GM23338 (cell line): ENCODE data around the gene AFF3. TPM values are rescaled to one million over a fixed set of nuclear protein-coding genes. Genes with fewer than 3 reads are reported as not detected.

Source experiments
- ATAC-seq: fragments of 200-7000 bp; cut with Tn5 transposase; 3 replicates; pipeline ENCODE4 v1.9.1; 2020
- DNase-seq: peaks from one replicate; pipeline ENCODE4 v3.0.0-alpha.2; 2015; ENCODE audit warnings: low spot score
- H2AFZ ChIP-seq: fragments of 200-600 bp; sonication (generic); 2 replicates; pipeline ENCODE4 v1.8.0; 2016; ENCODE audit warnings: antibody characterized with exemption, mild to moderate bottlenecking, moderate library complexity
- H3F3A ChIP-seq: fragments of 200-600 bp; sonication (generic); replicated peaks from 2 replicates; pipeline ENCODE4 v1.8.0; 2017; ENCODE audit warnings: antibody characterized with exemption, mixed run types, low read depth
- H3K27ac ChIP-seq: fragments of 200-600 bp; sonication (generic); 2 replicates; pipeline ENCODE4 v1.6.1; 2016; ENCODE audit warnings: low read depth
- H3K27me3 ChIP-seq: fragments of 200-600 bp; sonication (generic); 2 replicates; pipeline ENCODE4 v1.8.0; 2016; ENCODE audit warnings: mild to moderate bottlenecking, mixed run types, moderate library complexity; ENCODE audit not compliant: insufficient read depth
- H3K36me3 ChIP-seq: fragments of 200-600 bp; sonication (generic); 2 replicates; pipeline ENCODE4 v1.8.0; 2016; ENCODE audit warnings: mild to moderate bottlenecking; ENCODE audit not compliant: insufficient read depth
- H3K4me1 ChIP-seq: fragments of 200-600 bp; sonication (generic); 2 replicates; pipeline ENCODE4 v1.8.0; 2016; ENCODE audit warnings: mild to moderate bottlenecking, moderate library complexity; ENCODE audit not compliant: insufficient read depth
- H3K4me2 ChIP-seq: fragments of 200-600 bp; sonication (generic); 2 replicates; pipeline ENCODE4 v1.7.1; 2017; ENCODE audit warnings: mixed run types
- H3K4me3 ChIP-seq: fragments of 200-600 bp; sonication (generic); 2 replicates; pipeline ENCODE4 v1.6.1; 2016; ENCODE audit warnings: mixed run types
- H3K79me2 ChIP-seq: fragments of 200-600 bp; sonication (generic); replicated peaks from 2 replicates; pipeline ENCODE4 v1.8.0; 2017; ENCODE audit warnings: mild to moderate bottlenecking; ENCODE audit not compliant: insufficient read depth
- H3K9me2 ChIP-seq: fragments of 200-600 bp; sonication (generic); 2 replicates; pipeline ENCODE4 v1.8.0; 2017; ENCODE audit not compliant: insufficient read depth
- H4K20me1 ChIP-seq: fragments of 200-600 bp; sonication (generic); replicated peaks from 2 replicates; pipeline ENCODE4 v1.8.0; 2017; ENCODE audit warnings: mild to moderate bottlenecking; ENCODE audit not compliant: insufficient read depth
- H3K27ac Mint-ChIP-seq: 2 replicates; pipeline ENCODE4 v1.8.0; 2020; ENCODE audit warnings: inconsistent platforms, mild to moderate bottlenecking, moderate library complexity, mixed read lengths
- H3K27me3 Mint-ChIP-seq: 3 replicates; pipeline ENCODE4 v1.8.0; 2022; ENCODE audit warnings: low read depth, mild to moderate bottlenecking, moderate library complexity, mixed read lengths, inconsistent platforms; ENCODE audit not compliant: insufficient read depth, poor library complexity
- H3K36me3 Mint-ChIP-seq: 3 replicates; pipeline ENCODE4 v1.8.0; 2021; ENCODE audit warnings: low read depth, mild to moderate bottlenecking, inconsistent platforms, moderate library complexity, mixed read lengths
- H3K4me1 Mint-ChIP-seq: 3 replicates; pipeline ENCODE4 v1.8.0; 2020; ENCODE audit warnings: mild to moderate bottlenecking, inconsistent platforms, mixed read lengths
- H3K4me3 Mint-ChIP-seq: 3 replicates; pipeline ENCODE4 v1.8.0; 2021; ENCODE audit warnings: moderate library complexity, mild to moderate bottlenecking, inconsistent platforms, mixed read lengths
- H3K9me3 Mint-ChIP-seq: 3 replicates; pipeline ENCODE4 v1.8.0; 2020; ENCODE audit warnings: moderate library complexity, mild to moderate bottlenecking, inconsistent platforms, mixed read lengths
- CREB1 ChIP-seq: fragments of 250-450 bp; sonication (Bioruptor Pico); IDR thresholded peaks from 2 replicates; pipeline ENCODE4 v1.5.0; 2020; ENCODE audit warnings: low read depth, mild to moderate bottlenecking, moderate library complexity
- CTCF ChIP-seq, 2 experiments: fragments of 200-600 bp in 1 of 2; sonication (generic) in 1 of 2; conservative IDR thresholded peaks; 2 replicates each; pipeline versions ENCODE4 v1.5.1 to v1.6.1; 2016 to 2017; ENCODE audit warnings: antibody characterized with exemption in 2 of 2, low read depth in 2 of 2, mild to moderate bottlenecking in 2 of 2, moderate library complexity in 1 of 2
- EZH2 ChIP-seq: fragments of 200-600 bp; sonication (generic); IDR thresholded peaks from one replicate; pipeline ENCODE4 v1.8.0; 2017; ENCODE audit warnings: antibody characterized with exemption, mild to moderate bottlenecking, low read depth; ENCODE audit not compliant: unreplicated experiment
- EZH2phosphoT487 ChIP-seq: fragments of 200-600 bp; sonication (generic); IDR thresholded peaks from one replicate; pipeline ENCODE4 v1.8.1; 2018; ENCODE audit warnings: antibody characterized with exemption; ENCODE audit not compliant: unreplicated experiment
- JUNB ChIP-seq: IDR thresholded peaks from one replicate; pipeline ENCODE4 v1.6.1; 2016; ENCODE audit warnings: antibody characterized with exemption; ENCODE audit not compliant: unreplicated experiment
- NANOG ChIP-seq: IDR thresholded peaks from 2 replicates; pipeline ENCODE4 v1.6.1; 2016; ENCODE audit warnings: antibody characterized with exemption, borderline replicate concordance
- POLR2AphosphoS5 ChIP-seq: IDR thresholded peaks from 2 replicates; pipeline ENCODE4 v1.6.1; 2016; ENCODE audit warnings: antibody characterized with exemption, low read depth
- ZNF114 ChIP-seq: fragments of 250-450 bp; sonication (Bioruptor Pico); IDR thresholded peaks from 2 replicates; pipeline ENCODE4 v1.5.0; 2020; ENCODE audit warnings: mild to moderate bottlenecking, moderate library complexity
- ZNF462 ChIP-seq: fragments of 250-450 bp; sonication (Bioruptor Pico); IDR thresholded peaks from 2 replicates; pipeline ENCODE4 v1.5.0; 2020; ENCODE audit warnings: mild to moderate bottlenecking, moderate library complexity
- polyA plus RNA-seq: library from polyadenylated mRNA; unstranded; fragments of >200 nt; fragmentation: Nextera tagmentation; extraction: Ambion mirVana; gene quantifications from 2 replicates; pipeline ENCODE4 v1.2.1, GENCODE V29; 2016
- total RNA-seq: library from RNA; depleted of rRNA; stranded (reverse); fragments of >200 nt; shearing (Covaris generic); gene quantifications from 2 replicates; pipeline ENCODE4 v1.2.3, GENCODE V29; 2014

Gene AFF3
- total and polyA plus RNA-seq, 2 experiments from 2014 or later, result 0.73 to 1.4 TPM

DNA sequence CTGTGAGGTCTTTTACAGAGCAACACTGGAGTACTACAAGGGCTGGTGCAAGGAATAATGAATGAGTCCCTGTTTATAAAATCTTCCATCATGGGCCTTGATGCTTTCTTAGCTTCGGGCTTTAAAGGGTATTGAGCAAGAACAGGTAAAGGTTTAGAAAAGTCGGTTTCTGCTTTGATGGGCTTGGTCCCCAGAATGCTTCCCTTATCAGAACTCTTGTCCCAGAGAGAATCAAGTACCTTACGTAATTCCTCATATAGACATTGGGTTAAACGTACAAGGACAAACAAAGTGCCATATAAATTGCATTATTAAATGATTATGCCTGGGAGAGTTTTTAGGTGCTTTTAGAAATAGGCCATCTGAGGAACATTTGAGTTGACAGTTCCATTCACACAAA lies 628.0 kb downstream of the AFF3 start (continued):
- no peak for TF ChIP-seq ZNF462
- TF ChIP-seq CREB1 (CRISPR knock-in tag), result no peak

DNA sequence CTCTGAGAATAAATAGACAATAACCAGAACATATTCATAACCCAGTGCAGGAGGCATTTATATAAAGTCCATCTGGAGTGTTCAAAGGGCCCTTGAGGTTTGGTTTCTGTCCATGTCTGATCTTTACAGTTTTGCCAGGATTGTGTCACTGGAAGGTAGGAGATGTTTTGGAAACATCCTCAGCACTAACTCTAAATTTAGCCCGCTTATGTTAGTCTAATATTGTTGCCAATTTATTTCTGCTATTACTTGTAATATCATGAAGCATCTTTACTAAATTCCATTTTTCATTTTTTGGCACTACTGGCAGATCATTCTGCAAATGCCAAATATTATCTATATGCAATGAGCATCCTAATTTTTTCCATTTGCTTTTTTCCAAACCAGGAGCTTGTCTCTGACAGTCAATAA lies 630.2 kb downstream of the AFF3 start:
- no peaks in the 10 kb centered on the region; the same call in 2 of the 3 replicates for H3K9me3 Mint-ChIP-seq
- H3K4me3 Mint-ChIP-seq, result no peak overlapping the region
- Histone ChIP-seq H2AFZ (no peak overlapping the region), H3K4me3 (no peak overlapping the region), H3K4me1 (no peaks in the 10 kb centered on the region), H3K79me2 (no peaks in the 10 kb centered on the region), H3K27me3 (no peaks in the 10 kb centered on the region), H3K9me2 (no peaks in the 10 kb centered on the region), H4K20me1 (no peaks in the 10 kb centered on the region), H3K4me2 (no peak overlapping the region), H3K27ac (no peak overlapping the region), H3F3A (no peaks in the 10 kb centered on the region), H3K36me3 (no peaks in the 10 kb centered on the region)
- H3K4me1 Mint-ChIP-seq, result no peaks in the 10 kb centered on the region
- peaks cover 1% of the 10 kb centered on the region for H3K27me3 Mint-ChIP-seq
- ATAC-seq (no peak), DNase-seq (no peak)
- no peak for TF ChIP-seq EZH2phosphoT487
- no peak for TF ChIP-seq JUNB
- TF ChIP-seq ZNF114 (CRISPR knock-in tag), result no peak
- no peak for TF ChIP-seq EZH2
- no peak for TF ChIP-seq POLR2AphosphoS5
- TF ChIP-seq NANOG, result no peak
- TF ChIP-seq CTCF (conservative IDR thresholded peaks at IDR 0.05; ENCODE audit: low read depth in 2 of 2), result no peak
- H3K36me3 Mint-ChIP-seq, result no peaks in the 10 kb centered on the region
- H3K27ac Mint-ChIP-seq, result no peak overlapping the region
